PC-9 (cell line): Measurements from ENCODE around the gene CLASP1.

ENCODE experiments used
- EZH2 ChIP-seq: fragments of 200-600 bp; sonication (generic); IDR thresholded peaks from 2 replicates; pipeline ENCODE4 v1.8.0; 2017; ENCODE audit warnings: antibody characterized with exemption, low read depth
- TF ChIP-seq, protein P1 (sequence below): fragments of 200-600 bp; sonication (generic); conservative IDR thresholded peaks from 2 replicates; pipeline ENCODE4 v1.6.1; 2017; ENCODE audit warnings: mixed run types, antibody characterized with exemption, mild to moderate bottlenecking, moderate library complexity

DNA sequence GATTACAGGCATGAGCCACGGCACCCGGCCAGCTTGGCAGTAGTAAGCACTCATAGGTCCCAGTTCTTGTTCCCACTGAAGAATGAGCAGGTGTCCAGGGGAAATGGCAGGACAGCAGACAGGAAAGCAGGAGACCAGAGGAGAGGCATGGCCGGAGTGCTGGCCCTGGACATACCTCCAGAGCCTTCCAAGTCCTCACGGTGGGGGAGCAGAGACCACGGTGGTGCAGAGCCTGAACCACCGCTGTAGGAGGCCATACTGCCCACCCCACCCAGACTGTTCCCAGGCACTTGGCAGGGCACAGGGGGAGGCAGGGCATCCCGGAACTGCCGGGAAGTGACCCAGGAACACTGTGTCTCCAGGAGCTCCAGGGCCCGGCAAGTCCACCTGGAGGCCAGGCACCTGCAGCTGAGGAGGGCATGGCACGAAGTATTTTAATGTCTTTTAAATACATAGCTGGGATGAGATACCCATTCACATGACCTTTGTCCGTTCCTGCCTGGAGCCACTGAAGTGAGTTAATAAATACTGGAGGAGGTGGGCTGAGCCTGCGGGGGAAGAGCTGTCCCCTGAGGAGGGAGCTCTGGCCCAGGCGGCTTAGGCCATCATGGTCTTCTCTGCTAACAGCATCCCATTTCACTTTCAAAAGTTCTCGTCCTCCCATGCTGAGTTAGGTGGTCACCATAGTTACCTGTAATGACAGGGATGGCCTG is 314.5 kb downstream of the CLASP1 start:
- TF ChIP-seq, protein P1, sequence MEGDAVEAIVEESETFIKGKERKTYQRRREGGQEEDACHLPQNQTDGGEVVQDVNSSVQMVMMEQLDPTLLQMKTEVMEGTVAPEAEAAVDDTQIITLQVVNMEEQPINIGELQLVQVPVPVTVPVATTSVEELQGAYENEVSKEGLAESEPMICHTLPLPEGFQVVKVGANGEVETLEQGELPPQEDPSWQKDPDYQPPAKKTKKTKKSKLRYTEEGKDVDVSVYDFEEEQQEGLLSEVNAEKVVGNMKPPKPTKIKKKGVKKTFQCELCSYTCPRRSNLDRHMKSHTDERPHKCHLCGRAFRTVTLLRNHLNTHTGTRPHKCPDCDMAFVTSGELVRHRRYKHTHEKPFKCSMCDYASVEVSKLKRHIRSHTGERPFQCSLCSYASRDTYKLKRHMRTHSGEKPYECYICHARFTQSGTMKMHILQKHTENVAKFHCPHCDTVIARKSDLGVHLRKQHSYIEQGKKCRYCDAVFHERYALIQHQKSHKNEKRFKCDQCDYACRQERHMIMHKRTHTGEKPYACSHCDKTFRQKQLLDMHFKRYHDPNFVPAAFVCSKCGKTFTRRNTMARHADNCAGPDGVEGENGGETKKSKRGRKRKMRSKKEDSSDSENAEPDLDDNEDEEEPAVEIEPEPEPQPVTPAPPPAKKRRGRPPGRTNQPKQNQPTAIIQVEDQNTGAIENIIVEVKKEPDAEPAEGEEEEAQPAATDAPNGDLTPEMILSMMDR = no peak
- TF ChIP-seq EZH2 = no peak
